Adipocyte (in vitro differentiated cells): Measurements from ENCODE around the gene PTMS.

Experiments used
- DNase-seq: peaks from one replicate; pipeline ENCODE4 v3.0.0-alpha.2; 2015; ENCODE audit warnings: low read depth
- H3K27me3 ChIP-seq: replicated peaks from 2 replicates; pipeline ENCODE4 v1.7.0; 2013; ENCODE audit warnings: mild to moderate bottlenecking, low read length, moderate library complexity; ENCODE audit not compliant: control insufficient read depth, insufficient read depth
- H3K36me3 ChIP-seq: 2 replicates; pipeline ENCODE4 v1.7.0; 2013; ENCODE audit warnings: low read length, mild to moderate bottlenecking, moderate library complexity; ENCODE audit not compliant: control insufficient read depth, insufficient read depth, severe bottlenecking
- H3K4me1 ChIP-seq: 2 replicates; pipeline ENCODE4 v1.7.0; 2013; ENCODE audit warnings: mild to moderate bottlenecking, low read length, moderate library complexity; ENCODE audit not compliant: control insufficient read depth, insufficient read depth
- H3K4me3 ChIP-seq: 2 replicates; pipeline ENCODE4 v1.7.0; 2013; ENCODE audit warnings: mild to moderate bottlenecking, low read length, moderate library complexity
- H3K9ac ChIP-seq: 2 replicates; pipeline ENCODE4 v1.7.0; 2013; ENCODE audit warnings: mild to moderate bottlenecking, low read length, moderate library complexity
- H3K9me3 ChIP-seq: 2 replicates; pipeline ENCODE4 v1.7.0; 2013; ENCODE audit warnings: mild to moderate bottlenecking, low read length, moderate library complexity; ENCODE audit not compliant: control insufficient read depth

The PTMS gene

DNA sequence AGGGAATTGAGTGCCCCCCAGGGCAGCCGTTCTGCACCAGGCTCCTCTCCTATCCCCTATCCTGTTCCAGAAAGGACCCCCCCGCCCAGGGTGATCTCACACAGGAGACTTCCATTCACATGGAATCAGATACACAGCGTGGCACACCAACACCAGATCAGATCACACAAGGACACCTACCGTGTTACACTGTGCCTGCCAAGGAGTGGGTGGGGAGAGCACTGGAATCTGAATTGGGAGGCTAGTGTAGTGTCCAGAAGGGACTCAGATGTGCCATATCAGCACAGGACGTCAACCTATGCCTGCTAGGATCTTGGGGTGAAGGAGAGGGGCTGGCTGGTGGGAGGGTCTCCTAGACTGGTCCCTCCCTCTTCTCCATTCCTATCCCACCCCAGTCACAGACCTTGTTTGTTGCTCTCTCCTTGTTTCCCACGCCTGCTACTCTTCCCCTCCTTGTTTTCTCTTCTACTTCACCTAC is 2.3 kb downstream of the PTMS start:
- peaks cover 32% of the 10 kb centered on the region for H3K4me1 ChIP-seq
- peaks cover 18% of the 10 kb centered on the region for H3K36me3 ChIP-seq
- H3K9ac ChIP-seq: peak overlapping the region; percentile 92
- peak; percentile 47 for DNase-seq
- peak overlapping the region; percentile 90 for H3K4me3 ChIP-seq
- H3K27me3 ChIP-seq: no peaks in the 10 kb centered on the region
- H3K9me3 ChIP-seq: no peaks in the 10 kb centered on the region

GRCh38 chr12:6768990-6769389 is 2.8 kb downstream of the PTMS start:
- Histone ChIP-seq H3K9ac (no peak overlapping the region), H3K4me3 (peak overlapping the region; percentile 90), H3K36me3 (peaks cover 18% of the 10 kb centered on the region), H3K4me1 (peaks cover 27% of the 10 kb centered on the region), H3K9me3 (no peaks in the 10 kb centered on the region), H3K27me3 (no peaks in the 10 kb centered on the region)
- peak; percentile 73 for DNase-seq

DNA sequence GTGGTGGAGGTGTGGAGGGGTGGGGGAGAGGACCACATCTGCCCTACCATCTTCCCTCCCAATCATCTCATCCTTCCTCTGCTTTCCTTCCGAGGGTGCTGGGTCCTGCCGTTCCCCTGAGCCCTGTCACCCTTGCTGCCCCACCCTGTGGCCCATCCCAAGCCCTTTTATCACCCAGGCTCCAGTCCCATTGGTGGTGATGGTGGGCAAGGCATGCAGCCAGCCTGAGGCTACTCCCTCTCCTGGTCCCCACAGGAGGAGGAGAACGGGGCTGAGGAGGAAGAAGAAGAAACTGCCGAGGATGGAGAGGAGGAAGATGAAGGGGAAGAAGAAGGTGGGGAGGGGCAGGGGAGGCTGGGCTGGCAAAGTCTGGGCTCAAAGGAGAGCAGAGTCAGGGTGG is 3.5 kb downstream of the PTMS start:
- DNase-seq: no peak
- no peak overlapping the region for H3K4me3 ChIP-seq
- H3K36me3 ChIP-seq: peaks cover 18% of the 10 kb centered on the region

GRCh38 chr12:6770094-6770493 is 3.9 kb downstream of the PTMS start:
- peaks cover 19% of the 10 kb centered on the region for H3K4me1 ChIP-seq
- no peak overlapping the region for H3K9ac ChIP-seq
- H3K9me3 ChIP-seq: no peaks in the 10 kb centered on the region
- no peaks in the 10 kb centered on the region for H3K27me3 ChIP-seq
- no peak overlapping the region for H3K4me3 ChIP-seq
- H3K36me3 ChIP-seq: peaks cover 18% of the 10 kb centered on the region
- no peak for DNase-seq

More for the DNA sequence above, 3.5 kb downstream of the PTMS start:
- Histone ChIP-seq H3K27me3 (no peaks in the 10 kb centered on the region), H3K9me3 (no peaks in the 10 kb centered on the region), H3K4me1 (peaks cover 24% of the 10 kb centered on the region), H3K9ac (no peak overlapping the region)

DNA sequence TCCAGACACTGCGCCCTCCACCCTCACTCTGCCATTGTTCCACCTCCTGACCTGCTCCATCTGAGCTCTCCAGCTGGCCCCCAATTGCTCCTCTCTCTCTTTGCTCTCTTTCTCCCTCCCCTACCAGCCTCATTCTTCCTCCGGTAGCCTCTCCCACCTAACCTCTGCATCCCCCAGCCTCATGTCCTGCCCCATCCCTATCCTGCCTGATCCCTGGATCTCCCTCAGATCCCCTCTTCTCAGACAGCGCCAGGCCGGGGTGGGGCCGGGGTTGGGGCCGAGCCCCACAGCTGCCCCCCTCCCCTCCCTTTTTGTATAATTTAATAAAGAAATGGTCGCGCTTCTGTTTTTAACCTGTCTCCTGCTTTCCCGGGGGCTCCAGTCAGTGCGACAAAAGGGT is 4.4 kb downstream of the PTMS start:
- H3K9me3 ChIP-seq: no peaks in the 10 kb centered on the region
- H3K4me3 ChIP-seq: no peak overlapping the region
- peaks cover 18% of the 10 kb centered on the region for H3K36me3 ChIP-seq
- no peak overlapping the region for H3K9ac ChIP-seq
- H3K4me1 ChIP-seq: peaks cover 15% of the 10 kb centered on the region
- no peaks in the 10 kb centered on the region for H3K27me3 ChIP-seq
- no peak for DNase-seq

GRCh38 chr12:6771091-6771495 is 4.9 kb downstream of the PTMS start:
- peaks cover 18% of the 10 kb centered on the region for H3K36me3 ChIP-seq
- peaks cover 12% of the 10 kb centered on the region for H3K4me1 ChIP-seq
- H3K27me3 ChIP-seq: no peaks in the 10 kb centered on the region
- no peak overlapping the region for H3K4me3 ChIP-seq
- no peak overlapping the region for H3K9ac ChIP-seq
- no peaks in the 10 kb centered on the region for H3K9me3 ChIP-seq
- no peak for DNase-seq

- Histone ChIP-seq H3K4me1 (peaks cover 12% of the 10 kb centered on the region), H3K36me3 (peaks cover 18% of the 10 kb centered on the region), H3K9me3 (no peaks in the 10 kb centered on the region), H3K4me3 (no peak overlapping the region), H3K9ac (no peak overlapping the region), H3K27me3 (no peaks in the 10 kb centered on the region)
- no peak for DNase-seq
Measured at GRCh38 chr12:6771509-6772330, 5.6 kb downstream of the PTMS start.

DNA sequence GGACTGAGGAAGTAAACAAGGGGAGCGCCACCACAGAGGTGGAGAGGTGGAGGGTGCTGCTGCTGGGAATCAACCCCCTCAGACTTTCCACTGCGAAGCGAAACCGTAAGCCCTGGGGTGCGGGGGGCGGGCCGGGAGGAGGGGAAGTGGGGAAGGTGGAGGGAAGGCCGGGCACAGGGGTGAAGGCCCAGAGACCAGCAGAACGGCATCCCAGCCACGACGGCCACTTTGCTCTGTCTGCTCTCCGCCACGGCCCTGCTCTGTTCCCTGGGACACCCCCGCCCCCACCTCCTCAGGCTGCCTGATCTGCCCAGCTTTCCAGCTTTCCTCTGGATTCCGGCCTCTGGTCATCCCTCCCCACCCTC is 6.2 kb downstream of the PTMS start, which contains the start of gene LAG3:
LAG3 (plus strand) TSS at position 190 of the 365 bp plus-strand sequence. CDS start 333 bp downstream, outside the sequence.
- peaks cover 18% of the 10 kb centered on the region for H3K36me3 ChIP-seq
- DNase-seq: no peak
- H3K9ac ChIP-seq: no peak within 1 kb of the TSS
- no peaks in the 10 kb centered on the region for H3K9me3 ChIP-seq
- no peak within 1 kb of the TSS for H3K4me3 ChIP-seq
- H3K4me1 ChIP-seq: peaks cover 12% of the 10 kb centered on the region
- H3K27me3 ChIP-seq: no peaks in the 10 kb centered on the region

DNA sequence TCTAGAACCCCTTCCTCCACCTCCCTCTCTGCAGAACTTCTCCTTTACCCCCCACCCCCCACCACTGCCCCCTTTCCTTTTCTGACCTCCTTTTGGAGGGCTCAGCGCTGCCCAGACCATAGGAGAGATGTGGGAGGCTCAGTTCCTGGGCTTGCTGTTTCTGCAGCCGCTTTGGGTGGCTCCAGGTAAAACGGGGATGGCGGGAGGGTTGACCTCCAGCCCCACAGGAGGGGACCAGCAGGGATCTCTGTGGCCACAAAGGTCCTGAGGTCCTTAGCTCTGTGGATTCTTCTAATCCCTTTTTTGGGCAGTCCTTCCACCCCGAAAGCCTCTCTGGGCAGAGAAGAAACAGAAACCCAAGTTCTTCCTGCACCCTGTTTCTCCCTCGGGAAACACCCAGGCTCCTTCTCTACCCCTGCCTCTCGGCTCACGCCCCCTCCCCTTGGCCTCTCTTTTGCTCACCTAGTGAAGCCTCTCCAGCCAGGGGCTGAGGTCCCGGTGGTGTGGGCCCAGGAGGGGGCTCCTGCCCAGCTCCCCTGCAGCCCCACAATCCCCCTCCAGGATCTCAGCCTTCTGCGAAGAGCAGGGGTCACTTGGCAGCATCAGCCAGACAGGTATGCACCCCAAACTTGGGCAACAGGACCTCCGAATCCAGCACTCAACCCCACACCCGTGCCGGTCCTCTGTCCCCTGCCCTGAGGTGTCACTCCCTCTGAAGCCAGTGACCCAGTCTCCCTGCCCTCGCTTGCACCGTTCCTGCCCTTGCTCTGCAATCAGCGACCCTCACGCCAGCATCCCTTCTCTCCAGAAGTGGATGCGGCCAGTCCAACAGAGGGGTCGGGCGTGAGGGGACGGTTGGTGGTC is 6.8 kb downstream of the PTMS start:
- no peak for DNase-seq
- H3K9ac ChIP-seq: no peak overlapping the region
- H3K27me3 ChIP-seq: no peaks in the 10 kb centered on the region
- no peak overlapping the region for H3K4me3 ChIP-seq
- H3K36me3 ChIP-seq: peaks cover 18% of the 10 kb centered on the region
- no peaks in the 10 kb centered on the region for H3K9me3 ChIP-seq
- H3K4me1 ChIP-seq: peaks cover 8% of the 10 kb centered on the region

DNA sequence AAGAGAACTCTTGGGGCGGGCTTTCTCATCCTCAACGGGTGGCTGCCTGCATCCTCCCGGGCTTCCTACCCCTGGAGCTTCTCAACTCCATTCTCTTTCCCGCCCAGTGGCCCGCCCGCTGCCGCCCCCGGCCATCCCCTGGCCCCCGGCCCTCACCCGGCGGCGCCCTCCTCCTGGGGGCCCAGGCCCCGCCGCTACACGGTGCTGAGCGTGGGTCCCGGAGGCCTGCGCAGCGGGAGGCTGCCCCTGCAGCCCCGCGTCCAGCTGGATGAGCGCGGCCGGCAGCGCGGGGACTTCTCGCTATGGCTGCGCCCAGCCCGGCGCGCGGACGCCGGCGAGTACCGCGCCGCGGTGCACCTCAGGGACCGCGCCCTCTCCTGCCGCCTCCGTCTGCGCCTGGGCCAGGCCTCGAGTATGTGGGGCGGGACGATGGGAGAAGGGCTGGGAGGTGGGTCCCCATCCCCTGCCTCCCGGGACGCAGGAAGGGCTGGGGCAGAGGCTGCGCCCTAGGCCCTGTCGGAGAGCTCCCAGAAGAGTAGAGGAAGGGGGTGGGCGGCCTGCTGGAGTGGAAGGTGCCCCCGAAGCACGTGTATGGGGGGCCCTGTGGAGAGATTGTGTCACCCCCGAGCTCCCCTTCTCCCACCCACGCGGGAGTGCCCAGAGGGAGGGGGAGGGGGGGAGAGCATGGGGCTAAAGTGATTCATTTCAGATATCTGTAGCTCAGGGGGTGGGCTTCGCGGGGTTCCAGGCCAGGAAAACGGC is 7.6 kb downstream of the PTMS start:
- Histone ChIP-seq H3K4me3 (no peak overlapping the region), H3K36me3 (peaks cover 18% of the 10 kb centered on the region), H3K4me1 (peaks cover 6% of the 10 kb centered on the region)

More for the DNA sequence above, 7.6 kb downstream of the PTMS start:
- Histone ChIP-seq H3K9ac (no peak overlapping the region), H3K9me3 (no peaks in the 10 kb centered on the region), H3K27me3 (no peaks in the 10 kb centered on the region)
- DNase-seq: no peak
